HEK293 (cell line): ENCODE data around the gene KITLG.

Experiments used
- TF ChIP-seq, protein P1 (sequence below): fragments of 450-650 bp; formaldehyde crosslinking; optimal IDR thresholded peaks from 2 replicates; pipeline ENCODE3; 2016; ENCODE audit warnings: missing biosample characterization, mild to moderate bottlenecking, missing genetic modification characterization
- TF ChIP-seq, protein P2 (sequence below): sonication (generic); formaldehyde crosslinking; IDR thresholded peaks from 2 replicates; pipeline ENCODE4 v1.8.1; 2022; ENCODE audit warnings: mild to moderate bottlenecking, moderate library complexity, missing genetic modification reagents
- TF ChIP-seq, protein P3 (sequence below): fragments of 450-650 bp; IDR thresholded peaks from 2 replicates; pipeline ENCODE4 v1.5.1; 2018; ENCODE audit warnings: missing biosample characterization, mild to moderate bottlenecking, missing genetic modification characterization
- TF ChIP-seq, protein P4 (sequence below): fragments of 450-650 bp; formaldehyde crosslinking; IDR thresholded peaks from 2 replicates; pipeline ENCODE4 v1.5.1; 2016; ENCODE audit warnings: missing biosample characterization, missing genetic modification characterization

DNA sequence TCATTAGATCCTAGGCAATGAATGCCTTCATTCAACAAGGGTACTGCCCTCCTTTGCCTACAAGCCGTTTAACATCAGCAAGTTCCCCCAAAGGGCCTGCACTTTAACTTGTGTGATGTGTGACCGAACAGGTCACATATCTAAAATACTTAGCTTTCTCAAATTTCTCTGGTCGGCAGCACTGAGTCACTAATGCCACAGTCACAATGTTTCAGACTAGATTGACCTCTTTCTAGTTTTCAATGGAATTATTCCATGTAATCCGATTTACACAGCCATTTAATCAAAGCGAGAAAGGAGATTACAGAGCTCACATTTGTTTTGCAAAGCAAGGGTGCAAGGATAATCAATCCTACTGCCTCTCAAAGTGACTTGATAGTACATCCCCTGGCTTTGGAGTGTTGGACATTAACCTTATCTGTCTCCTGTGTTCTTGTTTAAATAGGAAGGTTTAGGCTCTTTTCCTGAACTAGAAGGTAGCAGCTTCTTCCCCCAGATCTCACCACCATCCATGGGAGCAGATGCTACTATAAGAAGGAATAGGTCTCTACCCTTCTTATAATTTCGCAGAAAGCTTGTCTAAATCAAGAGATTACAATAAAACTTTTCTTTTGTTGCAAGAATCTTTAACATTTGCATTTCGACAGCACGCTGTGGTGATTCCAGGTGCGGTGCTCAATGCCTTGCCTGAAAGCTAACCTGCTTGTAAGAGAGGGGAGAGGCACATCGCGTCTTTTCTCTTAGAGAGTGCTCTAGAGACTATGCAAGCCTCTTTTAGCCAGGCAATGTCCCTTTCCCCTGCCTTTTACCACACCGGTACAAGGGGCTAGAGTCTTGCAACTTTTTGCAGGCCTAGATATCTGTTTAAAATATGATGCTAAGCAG, 1.8 kb downstream of the KITLG start:
- TF ChIP-seq, protein P1, sequence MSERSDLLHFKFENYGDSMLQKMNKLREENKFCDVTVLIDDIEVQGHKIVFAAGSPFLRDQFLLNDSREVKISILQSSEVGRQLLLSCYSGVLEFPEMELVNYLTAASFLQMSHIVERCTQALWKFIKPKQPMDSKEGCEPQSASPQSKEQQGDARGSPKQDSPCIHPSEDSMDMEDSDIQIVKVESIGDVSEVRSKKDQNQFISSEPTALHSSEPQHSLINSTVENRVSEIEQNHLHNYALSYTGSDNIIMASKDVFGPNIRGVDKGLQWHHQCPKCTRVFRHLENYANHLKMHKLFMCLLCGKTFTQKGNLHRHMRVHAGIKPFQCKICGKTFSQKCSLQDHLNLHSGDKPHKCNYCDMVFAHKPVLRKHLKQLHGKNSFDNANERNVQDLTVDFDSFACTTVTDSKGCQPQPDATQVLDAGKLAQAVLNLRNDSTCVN (tag by site-specific recombination): no peak
- TF ChIP-seq, protein P2, sequence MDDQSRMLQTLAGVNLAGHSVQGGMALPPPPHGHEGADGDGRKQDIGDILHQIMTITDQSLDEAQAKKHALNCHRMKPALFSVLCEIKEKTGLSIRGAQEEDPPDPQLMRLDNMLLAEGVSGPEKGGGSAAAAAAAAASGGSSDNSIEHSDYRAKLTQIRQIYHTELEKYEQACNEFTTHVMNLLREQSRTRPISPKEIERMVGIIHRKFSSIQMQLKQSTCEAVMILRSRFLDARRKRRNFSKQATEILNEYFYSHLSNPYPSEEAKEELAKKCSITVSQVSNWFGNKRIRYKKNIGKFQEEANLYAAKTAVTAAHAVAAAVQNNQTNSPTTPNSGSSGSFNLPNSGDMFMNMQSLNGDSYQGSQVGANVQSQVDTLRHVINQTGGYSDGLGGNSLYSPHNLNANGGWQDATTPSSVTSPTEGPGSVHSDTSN (CRISPR knock-in tag): no peak
- TF ChIP-seq, protein P3, sequence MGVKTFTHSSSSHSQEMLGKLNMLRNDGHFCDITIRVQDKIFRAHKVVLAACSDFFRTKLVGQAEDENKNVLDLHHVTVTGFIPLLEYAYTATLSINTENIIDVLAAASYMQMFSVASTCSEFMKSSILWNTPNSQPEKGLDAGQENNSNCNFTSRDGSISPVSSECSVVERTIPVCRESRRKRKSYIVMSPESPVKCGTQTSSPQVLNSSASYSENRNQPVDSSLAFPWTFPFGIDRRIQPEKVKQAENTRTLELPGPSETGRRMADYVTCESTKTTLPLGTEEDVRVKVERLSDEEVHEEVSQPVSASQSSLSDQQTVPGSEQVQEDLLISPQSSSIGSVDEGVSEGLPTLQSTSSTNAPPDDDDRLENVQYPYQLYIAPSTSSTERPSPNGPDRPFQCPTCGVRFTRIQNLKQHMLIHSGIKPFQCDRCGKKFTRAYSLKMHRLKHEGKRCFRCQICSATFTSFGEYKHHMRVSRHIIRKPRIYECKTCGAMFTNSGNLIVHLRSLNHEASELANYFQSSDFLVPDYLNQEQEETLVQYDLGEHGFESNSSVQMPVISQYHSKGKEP (tag by site-specific recombination): no peak
- TF ChIP-seq, protein P4, sequence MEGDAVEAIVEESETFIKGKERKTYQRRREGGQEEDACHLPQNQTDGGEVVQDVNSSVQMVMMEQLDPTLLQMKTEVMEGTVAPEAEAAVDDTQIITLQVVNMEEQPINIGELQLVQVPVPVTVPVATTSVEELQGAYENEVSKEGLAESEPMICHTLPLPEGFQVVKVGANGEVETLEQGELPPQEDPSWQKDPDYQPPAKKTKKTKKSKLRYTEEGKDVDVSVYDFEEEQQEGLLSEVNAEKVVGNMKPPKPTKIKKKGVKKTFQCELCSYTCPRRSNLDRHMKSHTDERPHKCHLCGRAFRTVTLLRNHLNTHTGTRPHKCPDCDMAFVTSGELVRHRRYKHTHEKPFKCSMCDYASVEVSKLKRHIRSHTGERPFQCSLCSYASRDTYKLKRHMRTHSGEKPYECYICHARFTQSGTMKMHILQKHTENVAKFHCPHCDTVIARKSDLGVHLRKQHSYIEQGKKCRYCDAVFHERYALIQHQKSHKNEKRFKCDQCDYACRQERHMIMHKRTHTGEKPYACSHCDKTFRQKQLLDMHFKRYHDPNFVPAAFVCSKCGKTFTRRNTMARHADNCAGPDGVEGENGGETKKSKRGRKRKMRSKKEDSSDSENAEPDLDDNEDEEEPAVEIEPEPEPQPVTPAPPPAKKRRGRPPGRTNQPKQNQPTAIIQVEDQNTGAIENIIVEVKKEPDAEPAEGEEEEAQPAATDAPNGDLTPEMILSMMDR (tag by site-specific recombination): no peak
